ENCODE measurements around the gene LGR6.

DNA sequence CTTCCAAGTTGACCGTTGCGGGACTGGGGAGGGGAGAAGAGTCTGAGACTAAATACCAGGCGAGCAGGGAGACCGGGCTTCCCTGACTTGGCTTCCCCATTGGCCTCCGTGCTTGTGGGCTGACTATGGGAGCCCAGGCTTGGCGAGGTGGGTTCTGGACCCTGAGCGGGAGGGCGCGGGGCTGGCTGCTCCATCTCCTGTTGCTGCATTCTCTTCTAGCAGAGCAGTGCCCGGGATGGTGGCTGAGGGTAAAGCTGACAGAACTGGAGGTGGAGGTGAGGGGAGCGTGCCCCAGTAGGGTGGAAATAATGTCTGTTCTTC lies 689 bp downstream of the LGR6 start:
- TF ChIP-seq, protein P1, sequence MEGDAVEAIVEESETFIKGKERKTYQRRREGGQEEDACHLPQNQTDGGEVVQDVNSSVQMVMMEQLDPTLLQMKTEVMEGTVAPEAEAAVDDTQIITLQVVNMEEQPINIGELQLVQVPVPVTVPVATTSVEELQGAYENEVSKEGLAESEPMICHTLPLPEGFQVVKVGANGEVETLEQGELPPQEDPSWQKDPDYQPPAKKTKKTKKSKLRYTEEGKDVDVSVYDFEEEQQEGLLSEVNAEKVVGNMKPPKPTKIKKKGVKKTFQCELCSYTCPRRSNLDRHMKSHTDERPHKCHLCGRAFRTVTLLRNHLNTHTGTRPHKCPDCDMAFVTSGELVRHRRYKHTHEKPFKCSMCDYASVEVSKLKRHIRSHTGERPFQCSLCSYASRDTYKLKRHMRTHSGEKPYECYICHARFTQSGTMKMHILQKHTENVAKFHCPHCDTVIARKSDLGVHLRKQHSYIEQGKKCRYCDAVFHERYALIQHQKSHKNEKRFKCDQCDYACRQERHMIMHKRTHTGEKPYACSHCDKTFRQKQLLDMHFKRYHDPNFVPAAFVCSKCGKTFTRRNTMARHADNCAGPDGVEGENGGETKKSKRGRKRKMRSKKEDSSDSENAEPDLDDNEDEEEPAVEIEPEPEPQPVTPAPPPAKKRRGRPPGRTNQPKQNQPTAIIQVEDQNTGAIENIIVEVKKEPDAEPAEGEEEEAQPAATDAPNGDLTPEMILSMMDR (IDR thresholded peaks at IDR 0.05; ENCODE audit: low read depth, low read length) = no peak
- TF ChIP-seq EZH2phosphoT487 (IDR thresholded peaks at IDR 0.05; ENCODE audit: low read depth) = no peak
